ENCODE results near the gene CLEC16A.

- no peak for TF ChIP-seq CTCF (IDR thresholded peaks at IDR 0.05 in 4 of 5, conservative IDR thresholded peaks at IDR 0.05 in 1 of 5)
- TF ChIP-seq POLR2A (IDR thresholded peaks at IDR 0.05), result no peak
Measured at GRCh38 chr16:11175106-11175786, 230.9 kb downstream of the CLEC16A start.
